ENCODE data around the gene GABRR3. TPM values are rescaled to one million over a fixed set of nuclear protein-coding genes. Genes with fewer than 3 reads are reported as not detected.

Gene GABRR3
- total RNA-seq, 2 donors from 2014 or later: not detected

DNA sequence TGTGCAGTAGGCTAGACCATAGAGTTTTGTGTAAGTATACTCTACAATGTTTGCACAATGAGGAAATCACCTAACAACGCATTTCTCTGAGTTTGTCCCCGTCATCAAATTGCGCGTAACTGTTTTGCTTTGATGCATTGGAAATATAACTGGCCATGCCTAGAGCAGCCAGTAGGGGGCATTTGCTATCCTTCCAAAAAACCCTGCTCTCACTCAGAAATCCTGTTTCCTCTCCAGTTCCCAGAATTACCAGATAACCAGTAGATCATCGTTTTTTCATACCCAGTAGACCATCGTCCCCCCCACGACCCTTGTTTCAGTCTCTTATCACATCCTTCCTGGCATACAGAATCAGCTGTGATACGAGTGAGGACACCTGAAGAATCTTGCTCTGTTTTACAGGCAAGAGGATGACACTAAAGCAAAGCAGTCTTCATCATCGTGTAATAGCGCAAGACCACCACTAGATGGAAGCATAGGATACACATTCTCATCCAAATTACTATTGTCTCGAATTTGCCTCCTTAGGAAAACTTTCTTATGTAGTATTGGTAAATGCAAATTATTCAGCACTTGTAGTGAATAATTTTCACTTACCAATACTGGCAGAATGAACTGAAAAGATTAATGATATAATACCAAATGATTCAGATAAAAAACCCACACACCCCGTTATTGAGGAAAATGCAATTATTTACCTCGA is 4.4 kb upstream of the GABRR3 start:
- DNase-seq: peak; percentile 58
- Histone ChIP-seq H3K4me1 (no peaks in the 10 kb centered on the region), H3K9ac (ENCODE audit: low read depth in 2 of 2, low read length in 2 of 2) (no peak overlapping the region), H3K27me3 (no peaks in the 10 kb centered on the region), H3K4me3 (no peak overlapping the region), H3K27ac (no peak overlapping the region), H3K9me3 (no peaks in the 10 kb centered on the region), H3K36me3 (no peaks in the 10 kb centered on the region)
- intact Hi-C loops (cut with DNase I): loop anchor here (2.0 to 10.0 kb wide), 2 partner anchors 289 to 555 kb away; partner anchors contain the start of gene CPOX
- TF ChIP-seq, protein P1, sequence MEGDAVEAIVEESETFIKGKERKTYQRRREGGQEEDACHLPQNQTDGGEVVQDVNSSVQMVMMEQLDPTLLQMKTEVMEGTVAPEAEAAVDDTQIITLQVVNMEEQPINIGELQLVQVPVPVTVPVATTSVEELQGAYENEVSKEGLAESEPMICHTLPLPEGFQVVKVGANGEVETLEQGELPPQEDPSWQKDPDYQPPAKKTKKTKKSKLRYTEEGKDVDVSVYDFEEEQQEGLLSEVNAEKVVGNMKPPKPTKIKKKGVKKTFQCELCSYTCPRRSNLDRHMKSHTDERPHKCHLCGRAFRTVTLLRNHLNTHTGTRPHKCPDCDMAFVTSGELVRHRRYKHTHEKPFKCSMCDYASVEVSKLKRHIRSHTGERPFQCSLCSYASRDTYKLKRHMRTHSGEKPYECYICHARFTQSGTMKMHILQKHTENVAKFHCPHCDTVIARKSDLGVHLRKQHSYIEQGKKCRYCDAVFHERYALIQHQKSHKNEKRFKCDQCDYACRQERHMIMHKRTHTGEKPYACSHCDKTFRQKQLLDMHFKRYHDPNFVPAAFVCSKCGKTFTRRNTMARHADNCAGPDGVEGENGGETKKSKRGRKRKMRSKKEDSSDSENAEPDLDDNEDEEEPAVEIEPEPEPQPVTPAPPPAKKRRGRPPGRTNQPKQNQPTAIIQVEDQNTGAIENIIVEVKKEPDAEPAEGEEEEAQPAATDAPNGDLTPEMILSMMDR (IDR thresholded peaks at IDR 0.05): peak; percentile 92

DNA sequence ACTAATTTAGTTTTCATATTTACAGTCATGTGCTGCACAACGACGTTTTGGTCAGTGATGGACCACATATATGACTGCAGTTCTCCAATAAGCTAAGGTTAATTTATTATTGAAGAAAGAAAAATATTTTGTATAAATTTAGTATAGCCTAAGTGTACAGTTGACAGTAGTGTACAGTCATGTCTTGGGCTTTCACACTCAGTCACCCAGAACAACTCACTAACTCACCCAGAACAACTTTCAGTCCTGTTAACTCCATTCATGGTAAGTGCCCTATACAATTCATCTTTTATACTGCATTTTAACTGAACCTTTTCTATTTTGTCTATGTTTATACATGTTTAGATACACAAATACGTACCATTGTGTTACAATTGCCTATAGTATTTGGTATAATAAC is 3.8 kb upstream of the GABRR3 start:
- DNase-seq: no peak
- no peaks in the 10 kb centered on the region for H3K36me3 ChIP-seq
- intact Hi-C loops (cut with DNase I): loop anchor here (2.0 to 10.0 kb wide), 2 partner anchors 290 to 556 kb away; partner anchors contain the start of gene CPOX
- no peak overlapping the region for H3K27ac ChIP-seq
- no peaks in the 10 kb centered on the region for H3K9me3 ChIP-seq
- no peaks in the 10 kb centered on the region for H3K4me1 ChIP-seq
- no peak overlapping the region for H3K9ac ChIP-seq (ENCODE audit: low read depth in 2 of 2, low read length in 2 of 2)
- H3K27me3 ChIP-seq: no peaks in the 10 kb centered on the region
- TF ChIP-seq, protein P1 (IDR thresholded peaks at IDR 0.05): no peak
- no peak overlapping the region for H3K4me3 ChIP-seq

DNA sequence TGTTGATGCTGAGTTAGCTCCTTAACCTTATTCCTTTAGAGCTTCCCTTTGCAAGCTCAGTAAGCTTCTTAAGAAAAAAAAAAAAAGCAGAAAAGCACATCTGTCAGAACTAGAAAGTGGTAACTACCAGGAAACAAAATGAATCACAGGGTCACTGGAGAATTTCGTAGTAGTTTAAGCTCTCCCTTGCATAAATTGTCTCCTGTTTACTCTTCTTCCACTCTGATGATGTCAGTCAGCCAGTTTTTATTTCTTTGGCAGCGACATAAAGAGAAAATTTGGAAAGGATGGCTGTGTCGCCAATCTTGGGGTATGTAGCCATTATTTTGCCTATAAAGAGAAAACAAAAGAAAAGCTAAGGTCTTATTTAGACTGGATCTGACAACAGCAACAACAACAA is 3.2 kb upstream of the GABRR3 start:
- Histone ChIP-seq H3K9me3 (no peaks in the 10 kb centered on the region), H3K9ac (ENCODE audit: low read depth in 2 of 2, low read length in 2 of 2) (no peak overlapping the region), H3K27ac (no peak overlapping the region), H3K4me3 (no peak overlapping the region), H3K36me3 (no peaks in the 10 kb centered on the region), H3K4me1 (no peaks in the 10 kb centered on the region), H3K27me3 (no peaks in the 10 kb centered on the region)
- TF ChIP-seq, protein P1 (IDR thresholded peaks at IDR 0.05): no peak
- intact Hi-C loops (cut with DNase I): loop anchor here (2.0 to 10.0 kb wide), 2 partner anchors 291 to 557 kb away; partner anchors contain the start of gene CPOX
- no peak for DNase-seq

DNA sequence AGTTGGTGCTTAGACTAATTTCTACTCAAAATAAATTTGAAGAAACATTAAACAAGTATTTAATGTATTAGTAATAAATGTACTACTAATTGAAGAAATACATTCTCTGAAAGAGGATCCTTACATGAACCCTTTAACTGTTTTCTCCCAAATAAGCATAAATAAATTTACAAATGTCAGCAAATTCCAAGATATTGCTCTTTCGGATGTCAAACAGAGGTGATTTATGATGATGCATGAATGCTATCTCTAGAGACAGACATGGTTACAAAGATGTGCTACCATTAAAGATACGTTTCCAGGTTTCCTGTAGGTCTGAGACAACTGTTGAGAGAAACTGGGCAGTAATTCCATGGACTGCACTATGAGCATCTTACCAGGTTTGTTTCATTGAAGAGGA is 629 bp downstream of the GABRR3 start:
- intact Hi-C loops (cut with DNase I): loop anchor here (10.0 kb wide), 1 partner anchor 560 kb away; the partner anchor contains the start of gene CPOX
- no peaks in the 10 kb centered on the region for H3K27me3 ChIP-seq
- no peaks in the 10 kb centered on the region for H3K9me3 ChIP-seq
- H3K9ac ChIP-seq (ENCODE audit: low read depth in 2 of 2, low read length in 2 of 2): no peak overlapping the region
- TF ChIP-seq, protein P1 (IDR thresholded peaks at IDR 0.05): no peak
- H3K4me1 ChIP-seq: no peaks in the 10 kb centered on the region
- no peaks in the 10 kb centered on the region for H3K36me3 ChIP-seq
- no peak overlapping the region for H3K4me3 ChIP-seq
- no peak for DNase-seq
- no peak overlapping the region for H3K27ac ChIP-seq

DNA sequence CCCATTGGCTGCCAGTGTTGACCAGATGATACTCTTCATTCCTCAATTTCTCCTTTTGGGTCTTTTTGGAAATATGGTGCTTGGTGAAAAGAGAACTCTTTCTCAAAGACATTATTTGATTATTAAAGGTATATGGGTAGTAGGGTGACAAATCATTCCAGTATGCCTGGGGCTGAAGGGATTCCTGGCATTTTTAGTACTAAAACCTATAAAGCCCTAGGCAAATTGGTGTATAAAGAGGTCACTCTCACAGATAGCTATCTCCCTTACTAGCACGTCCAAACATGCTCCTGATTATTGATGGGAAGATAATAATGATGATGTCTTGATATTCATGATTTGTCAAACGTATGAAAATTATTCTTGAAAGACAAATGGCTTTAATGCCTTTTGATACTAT is 1.1 kb downstream of the GABRR3 start:
- H3K27ac ChIP-seq: no peak overlapping the region
- H3K4me3 ChIP-seq: no peak overlapping the region
- H3K4me1 ChIP-seq: no peaks in the 10 kb centered on the region
- H3K27me3 ChIP-seq: no peaks in the 10 kb centered on the region
- H3K9ac ChIP-seq (ENCODE audit: low read depth in 2 of 2, low read length in 2 of 2): no peak overlapping the region
- no peaks in the 10 kb centered on the region for H3K36me3 ChIP-seq
- H3K9me3 ChIP-seq: no peaks in the 10 kb centered on the region
- DNase-seq: no peak
- TF ChIP-seq, protein P1 (IDR thresholded peaks at IDR 0.05): no peak
- intact Hi-C loops (cut with DNase I): loop anchor here (10.0 kb wide), 1 partner anchor 561 kb away; the partner anchor contains the start of gene CPOX
